ENCODE measurements around the gene DNAJB2.

GRCh38 chr2:219269362-219270054, 9.7 kb upstream of the DNAJB2 start:
- TF ChIP-seq EZH2 (IDR thresholded peaks at IDR 0.05; ENCODE audit: borderline replicate concordance) (no peak), EZH2phosphoT487 (IDR thresholded peaks at IDR 0.05; ENCODE audit: low read depth, severe bottlenecking, unreplicated experiment) (no peak)
- TF ChIP-seq, protein P1, sequence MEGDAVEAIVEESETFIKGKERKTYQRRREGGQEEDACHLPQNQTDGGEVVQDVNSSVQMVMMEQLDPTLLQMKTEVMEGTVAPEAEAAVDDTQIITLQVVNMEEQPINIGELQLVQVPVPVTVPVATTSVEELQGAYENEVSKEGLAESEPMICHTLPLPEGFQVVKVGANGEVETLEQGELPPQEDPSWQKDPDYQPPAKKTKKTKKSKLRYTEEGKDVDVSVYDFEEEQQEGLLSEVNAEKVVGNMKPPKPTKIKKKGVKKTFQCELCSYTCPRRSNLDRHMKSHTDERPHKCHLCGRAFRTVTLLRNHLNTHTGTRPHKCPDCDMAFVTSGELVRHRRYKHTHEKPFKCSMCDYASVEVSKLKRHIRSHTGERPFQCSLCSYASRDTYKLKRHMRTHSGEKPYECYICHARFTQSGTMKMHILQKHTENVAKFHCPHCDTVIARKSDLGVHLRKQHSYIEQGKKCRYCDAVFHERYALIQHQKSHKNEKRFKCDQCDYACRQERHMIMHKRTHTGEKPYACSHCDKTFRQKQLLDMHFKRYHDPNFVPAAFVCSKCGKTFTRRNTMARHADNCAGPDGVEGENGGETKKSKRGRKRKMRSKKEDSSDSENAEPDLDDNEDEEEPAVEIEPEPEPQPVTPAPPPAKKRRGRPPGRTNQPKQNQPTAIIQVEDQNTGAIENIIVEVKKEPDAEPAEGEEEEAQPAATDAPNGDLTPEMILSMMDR (IDR thresholded peaks at IDR 0.05; ENCODE audit: poor library complexity): no peak

Data from hepatocyte (in vitro differentiated cells).